ENCODE data around the gene RXRA. TPM values are rescaled to one million over a fixed set of nuclear protein-coding genes. Genes with fewer than 3 reads are reported as not detected.

RXRA gene
- total RNA-seq, 1 donor from 2014 or later, result 30.3 TPM

DNA sequence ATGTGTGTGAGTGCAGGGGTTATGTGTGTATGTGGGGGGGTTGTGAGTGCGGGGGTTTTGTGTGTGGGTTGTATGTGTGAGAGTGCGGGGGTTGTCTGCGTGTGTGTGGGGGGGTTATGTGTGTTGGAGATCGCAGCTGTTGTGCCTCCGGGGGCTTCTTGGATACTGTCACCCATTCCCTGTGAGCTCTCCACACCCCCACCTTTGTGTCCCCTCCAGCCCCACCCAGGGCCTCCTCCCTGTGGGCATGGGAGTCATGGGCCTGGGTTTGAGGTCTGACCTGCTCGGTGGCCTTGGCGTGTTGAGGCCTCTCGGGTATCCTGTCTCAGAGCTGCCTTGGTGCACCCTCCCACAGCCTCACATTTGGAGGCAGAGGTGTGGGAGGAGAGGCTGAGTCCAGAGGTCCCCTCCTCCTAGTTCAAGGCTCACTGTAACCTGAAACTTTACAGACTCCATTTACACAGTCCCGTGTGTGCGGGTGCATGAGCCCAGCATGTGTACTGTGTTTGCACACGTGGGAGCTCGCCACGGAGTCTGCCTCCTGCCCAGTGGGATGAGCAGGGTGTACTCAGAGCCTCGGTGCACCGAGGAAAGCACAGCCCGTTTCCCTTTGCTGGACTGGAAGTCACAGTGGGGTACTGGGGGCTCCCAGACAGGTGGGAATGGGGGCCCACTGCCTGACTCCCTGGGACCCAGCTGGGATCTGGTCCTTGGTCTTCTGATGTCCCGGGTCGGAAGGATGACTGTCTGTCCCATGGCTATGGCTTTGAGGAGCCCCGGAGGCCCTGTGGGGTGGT lies 43.4 kb downstream of the RXRA start:
- DNase-seq, result no peak

GRCh38 chr9:134370213-134370492 lies 43.9 kb downstream of the RXRA start:
- no peak for DNase-seq

GRCh38 chr9:134370638-134371037 lies 44.4 kb downstream of the RXRA start:
- no peak for DNase-seq

GRCh38 chr9:134371731-134372130 lies 45.5 kb downstream of the RXRA start:
- no peak for DNase-seq

DNA sequence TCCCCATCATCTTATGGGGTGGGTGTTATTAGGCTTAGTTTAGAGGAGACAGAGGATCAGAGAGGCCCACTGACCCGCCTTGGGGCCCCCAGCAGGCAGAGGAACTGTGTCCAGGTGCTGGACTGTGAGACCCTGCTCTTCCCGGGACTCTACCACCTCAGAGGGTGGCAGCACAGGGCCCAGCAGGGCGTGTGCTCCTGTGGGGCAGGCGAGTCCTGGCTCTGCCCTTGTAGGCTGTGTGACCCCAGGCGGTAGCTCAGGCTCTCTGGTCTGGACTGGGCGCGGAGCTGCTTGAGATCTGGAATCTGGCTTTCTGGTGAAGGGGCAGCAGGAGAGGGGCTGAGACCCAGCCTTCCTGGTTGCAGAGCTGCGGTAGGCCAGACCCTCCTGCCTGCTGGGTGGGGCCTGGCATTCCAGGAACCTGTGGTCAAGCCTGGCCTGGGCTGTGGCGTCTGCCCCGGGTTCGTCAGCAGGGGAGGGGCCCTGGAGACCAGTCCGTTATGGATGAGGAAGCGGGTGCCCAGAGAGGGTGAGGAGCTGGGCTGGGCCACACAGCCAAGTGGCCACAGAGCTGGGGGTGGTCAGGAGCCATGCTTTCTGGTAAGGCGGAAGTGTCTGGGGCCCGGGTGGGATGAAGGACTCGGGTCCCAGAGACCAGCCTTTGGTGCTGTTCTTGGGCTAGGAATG lies 46.5 kb downstream of the RXRA start:
- no peak for DNase-seq

- no peak for DNase-seq
Observed at GRCh38 chr9:134373269-134373668, 47.0 kb downstream of the RXRA start.

GRCh38 chr9:134373953-134374300 lies 47.7 kb downstream of the RXRA start:
- no peak for DNase-seq

DNA sequence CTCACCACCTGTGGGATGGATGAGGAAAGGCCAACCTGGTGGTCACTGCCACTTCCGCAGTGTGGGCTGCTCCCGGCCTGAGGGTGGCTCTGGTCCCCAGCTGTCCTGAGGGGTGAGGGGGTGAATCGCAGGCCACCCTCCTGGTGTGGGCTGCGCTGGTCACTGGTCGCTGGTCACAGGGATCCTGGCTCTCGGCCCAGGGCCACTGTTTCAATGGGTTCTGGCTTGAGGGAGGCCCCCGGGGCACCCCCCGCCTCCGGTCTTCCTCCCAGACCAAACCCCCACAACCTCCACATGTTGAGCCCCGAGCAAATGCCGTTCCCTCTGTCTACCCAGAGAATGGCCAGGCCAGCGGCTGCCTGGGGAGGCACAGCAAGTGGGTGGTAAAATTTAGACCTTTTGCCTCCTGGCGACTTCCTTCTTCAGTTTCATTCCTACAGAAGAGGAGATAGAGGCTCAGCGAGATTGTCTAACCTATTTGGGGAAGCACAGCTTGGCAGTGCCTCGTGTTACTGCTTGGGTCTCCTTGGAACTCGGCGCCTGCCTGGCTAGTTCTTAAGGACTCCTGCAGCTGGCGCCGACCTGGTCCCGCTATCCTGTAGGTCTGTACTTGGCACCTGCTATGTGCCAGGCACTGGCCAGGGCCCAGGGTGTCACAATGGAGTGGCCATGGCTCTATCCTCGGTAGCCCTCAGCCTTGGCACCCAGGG lies 48.2 kb downstream of the RXRA start:
- no peak for DNase-seq

DNA sequence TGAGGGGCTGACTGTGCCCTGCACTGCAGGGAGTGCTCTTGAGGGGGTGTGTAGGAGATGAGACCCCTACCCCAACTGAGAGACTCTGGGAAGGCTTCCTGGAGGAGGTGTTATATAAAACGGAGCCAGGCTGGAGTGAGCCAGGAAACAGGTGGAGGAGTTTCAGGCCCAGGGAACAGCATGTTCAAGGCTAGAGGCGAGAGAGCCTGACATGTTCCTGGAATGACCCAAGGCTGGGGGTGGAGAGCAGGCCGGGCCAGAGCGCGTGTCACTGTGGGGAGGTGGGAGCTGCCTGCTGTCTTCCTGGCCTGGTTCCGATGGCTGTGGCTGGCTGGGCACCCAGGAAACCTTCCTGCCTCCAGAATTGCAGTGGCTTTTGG lies 48.7 kb downstream of the RXRA start:
- DNase-seq, result no peak

DNA sequence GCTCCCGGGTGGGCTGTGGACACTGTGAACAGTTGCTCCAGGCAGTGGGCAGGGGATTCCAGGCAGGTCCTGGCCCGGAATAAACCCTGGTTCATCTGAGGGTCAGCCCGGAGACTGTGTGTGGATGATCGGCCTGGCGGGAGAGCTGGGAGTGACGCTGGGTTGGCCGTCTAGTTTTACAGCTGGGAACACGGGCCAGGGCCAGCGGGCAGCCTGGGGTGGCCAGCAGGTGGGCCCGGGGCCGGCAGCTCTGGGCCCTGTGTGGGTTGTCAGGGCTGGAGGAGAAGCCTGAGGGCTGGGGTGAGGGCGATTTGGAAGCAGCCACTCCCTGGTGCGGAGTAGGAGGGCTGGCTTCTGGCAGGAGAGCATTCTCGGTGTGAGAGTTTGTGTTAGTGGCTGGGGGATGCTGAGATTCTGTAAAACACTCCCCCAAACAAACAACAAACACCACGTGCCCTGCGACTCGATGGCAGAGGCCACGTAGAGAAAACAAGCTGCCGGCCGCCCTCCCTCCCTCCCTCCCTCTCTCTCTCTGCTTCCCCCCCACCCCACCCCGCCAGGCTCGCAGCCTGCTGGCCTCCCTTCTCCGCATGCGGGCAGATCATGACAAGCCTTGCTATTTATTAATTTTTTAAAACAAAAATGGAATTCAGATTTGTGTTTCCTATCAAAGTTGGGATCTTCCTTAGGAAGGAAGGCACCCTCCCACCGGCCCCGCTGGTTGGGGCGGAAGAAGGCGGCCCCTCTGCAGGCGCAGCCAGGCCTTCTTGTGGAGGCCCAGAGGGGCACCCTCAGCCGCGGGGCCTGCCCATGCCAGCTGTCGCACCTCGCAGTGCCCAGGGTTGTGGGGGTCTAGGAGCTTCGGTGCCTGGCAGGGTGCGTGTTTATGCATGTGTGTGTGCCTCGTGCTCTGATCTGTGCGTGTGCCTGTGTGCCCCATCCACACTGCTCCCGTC lies 49.5 kb downstream of the RXRA start:
- peak; percentile 66 for DNase-seq

DNA sequence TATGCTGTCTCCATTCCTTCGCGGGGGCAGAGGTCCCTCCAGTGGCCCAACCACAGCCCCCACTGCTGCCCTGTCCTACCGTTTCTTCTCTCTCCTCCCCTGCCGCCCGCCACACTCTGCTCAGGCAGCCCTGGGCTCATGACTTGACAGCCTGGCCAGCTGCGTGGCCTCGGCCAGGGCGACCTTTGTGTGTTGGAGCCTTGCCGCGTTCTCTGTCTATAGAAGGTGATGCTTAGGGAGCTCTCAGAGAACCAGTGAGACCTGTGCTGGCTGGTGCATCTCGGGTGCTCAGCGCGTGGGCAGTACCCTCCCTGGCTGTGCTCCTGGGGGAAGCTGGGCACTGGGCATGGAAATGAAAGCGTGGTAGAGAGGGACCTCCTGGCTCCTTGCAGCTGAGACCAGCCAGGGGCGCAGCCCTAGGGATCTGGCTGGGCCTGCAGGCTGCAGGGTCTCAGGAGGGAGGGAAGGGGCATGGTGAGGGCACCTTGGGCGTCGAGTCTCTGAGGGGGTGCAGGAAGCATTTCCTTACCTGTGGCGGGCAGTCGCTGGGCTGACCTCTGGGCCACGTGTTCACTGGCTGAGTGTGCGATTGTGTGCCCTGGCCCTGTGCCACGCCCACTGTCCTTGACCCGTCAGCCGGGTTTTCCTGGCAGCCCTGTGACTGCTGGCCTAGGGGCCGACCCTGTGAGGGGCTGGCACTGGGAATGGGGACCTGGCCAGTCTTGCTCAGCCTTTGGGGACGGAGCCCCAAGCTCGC lies 50.3 kb downstream of the RXRA start:
- no peak for DNase-seq

DNA sequence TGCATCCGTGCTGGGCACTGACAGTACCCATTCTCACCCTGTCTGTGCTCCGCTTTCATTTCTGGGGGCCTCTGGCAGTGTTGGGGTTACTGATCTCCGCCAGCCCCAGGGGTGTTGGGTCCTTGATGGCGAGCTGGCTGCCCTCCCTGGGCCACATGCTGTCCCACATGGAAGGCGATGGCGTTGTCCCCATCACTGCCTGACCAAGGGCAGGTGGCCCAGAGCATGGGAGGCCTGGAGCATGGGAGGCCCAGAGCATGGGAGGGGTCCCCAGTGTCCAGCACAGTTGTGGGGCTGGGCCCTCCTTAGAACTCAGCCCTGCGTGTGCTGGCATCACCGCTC lies 50.9 kb downstream of the RXRA start:
- DNase-seq, result no peak

GRCh38 chr9:134377976-134378375 lies 51.7 kb downstream of the RXRA start:
- DNase-seq, result no peak

GRCh38 chr9:134378901-134379338 lies 52.7 kb downstream of the RXRA start:
- peak; percentile 82 for DNase-seq

GRCh38 chr9:134379831-134380365 lies 53.6 kb downstream of the RXRA start:
- DNase-seq, result no peak

DNA sequence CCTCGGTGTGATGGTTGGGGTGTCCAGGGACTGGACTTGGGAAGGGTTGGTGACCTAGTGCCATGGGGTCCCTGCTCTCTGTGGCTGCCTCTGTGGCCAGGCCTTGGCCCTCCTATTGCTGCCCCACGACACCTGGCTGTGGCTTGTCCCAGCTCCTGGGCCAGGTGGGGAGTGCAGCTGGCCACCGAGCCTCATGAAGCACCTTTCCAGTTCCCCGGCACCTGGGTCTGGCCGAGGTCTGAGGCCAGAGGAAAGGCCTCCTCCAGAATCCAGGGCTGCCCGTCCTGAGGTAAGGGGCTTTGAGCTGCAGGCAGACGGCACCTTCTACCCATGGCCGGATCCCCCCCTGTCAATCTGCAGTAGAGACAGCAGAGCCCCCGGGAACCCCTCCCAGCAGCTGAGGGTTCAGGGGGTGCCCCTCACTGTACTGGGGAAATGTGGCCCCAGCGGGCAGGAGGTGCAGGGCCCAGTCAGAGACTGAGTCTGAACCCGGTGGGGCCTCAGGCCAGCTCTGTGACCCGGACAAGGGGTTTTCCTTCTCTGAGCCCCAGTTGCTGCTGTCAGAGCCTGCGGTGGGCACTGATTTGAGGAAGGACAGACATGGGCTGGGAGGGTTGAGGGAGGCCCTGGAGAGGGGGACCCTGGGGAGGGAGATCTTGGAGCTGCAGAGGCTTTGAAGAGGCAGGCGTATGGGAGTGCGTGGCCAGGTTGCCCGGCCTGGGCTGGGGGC lies 54.5 kb downstream of the RXRA start:
- no peak for DNase-seq

DNA sequence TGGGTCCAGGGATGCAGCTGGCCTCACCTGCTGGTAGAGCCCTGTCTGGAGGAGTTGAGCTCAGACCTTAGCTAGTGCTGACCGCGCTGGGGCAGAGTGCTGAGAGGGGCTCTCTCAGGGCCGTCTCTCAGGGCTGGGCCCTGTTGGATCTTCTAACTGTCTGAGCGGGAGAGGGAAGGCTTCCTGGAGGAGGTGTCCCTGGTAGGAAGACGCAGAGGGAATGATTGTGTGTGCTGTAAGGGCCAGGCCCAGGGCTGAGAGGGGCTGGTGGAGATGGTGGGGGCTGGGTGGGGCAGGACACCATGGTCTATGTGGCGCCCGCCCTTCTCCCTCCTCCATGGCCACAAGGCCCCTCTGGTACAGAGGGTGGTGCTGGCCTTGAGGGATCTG lies 55.0 kb downstream of the RXRA start:
- DNase-seq, result no peak

- DNase-seq, result no peak
Observed at GRCh38 chr9:134381671-134382516, 55.6 kb downstream of the RXRA start.

DNA sequence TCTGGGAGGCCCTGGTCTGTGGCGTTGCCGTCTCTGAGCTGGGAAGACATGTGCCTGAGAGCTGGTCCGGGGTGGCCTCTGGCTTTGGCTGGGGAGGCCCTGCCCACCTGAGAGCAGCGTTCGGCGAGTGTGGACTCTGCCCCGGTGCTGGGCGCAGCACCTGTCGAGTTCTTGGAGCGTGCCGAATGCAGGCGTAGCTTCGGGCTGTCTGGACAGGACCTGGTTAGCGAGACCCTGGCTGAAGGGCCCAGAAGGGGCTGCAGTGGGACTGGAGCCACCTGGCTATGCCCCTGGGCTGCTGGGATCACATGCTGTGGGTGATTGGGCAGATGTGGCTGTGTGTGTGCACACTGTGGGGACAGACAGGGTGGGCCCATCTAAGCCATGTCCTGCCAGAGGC lies 56.5 kb downstream of the RXRA start:
- DNase-seq, result no peak

GRCh38 chr9:134383148-134383547 lies 56.9 kb downstream of the RXRA start:
- DNase-seq, result no peak

All from tongue (tissue), 2 donors.